Epithelial cell of esophagus (primary cell): ENCODE data around the gene RPGRIP1L.
A peak's percentile ranks its signal among the peaks of the same experiment; 100 is the strongest.

ENCODE experiments used
- DNase-seq: peaks from one replicate; pipeline ENCODE4 v3.0.0; 2010; ENCODE audit warnings: low read depth
- H3K4me3 ChIP-seq: 2 replicates; pipeline ENCODE4 v1.5.1; 2011; ENCODE audit warnings: mild to moderate bottlenecking, low read length, control low read depth
- TF ChIP-seq, protein P1 (sequence below): IDR thresholded peaks from 2 replicates; pipeline ENCODE4 v1.5.1; 2011; ENCODE audit warnings: low read depth, mild to moderate bottlenecking, low read length, control low read depth, inconsistent platforms; ENCODE audit not compliant: insufficient read depth; ENCODE audit errors: missing control alignments

Gene RPGRIP1L

DNA sequence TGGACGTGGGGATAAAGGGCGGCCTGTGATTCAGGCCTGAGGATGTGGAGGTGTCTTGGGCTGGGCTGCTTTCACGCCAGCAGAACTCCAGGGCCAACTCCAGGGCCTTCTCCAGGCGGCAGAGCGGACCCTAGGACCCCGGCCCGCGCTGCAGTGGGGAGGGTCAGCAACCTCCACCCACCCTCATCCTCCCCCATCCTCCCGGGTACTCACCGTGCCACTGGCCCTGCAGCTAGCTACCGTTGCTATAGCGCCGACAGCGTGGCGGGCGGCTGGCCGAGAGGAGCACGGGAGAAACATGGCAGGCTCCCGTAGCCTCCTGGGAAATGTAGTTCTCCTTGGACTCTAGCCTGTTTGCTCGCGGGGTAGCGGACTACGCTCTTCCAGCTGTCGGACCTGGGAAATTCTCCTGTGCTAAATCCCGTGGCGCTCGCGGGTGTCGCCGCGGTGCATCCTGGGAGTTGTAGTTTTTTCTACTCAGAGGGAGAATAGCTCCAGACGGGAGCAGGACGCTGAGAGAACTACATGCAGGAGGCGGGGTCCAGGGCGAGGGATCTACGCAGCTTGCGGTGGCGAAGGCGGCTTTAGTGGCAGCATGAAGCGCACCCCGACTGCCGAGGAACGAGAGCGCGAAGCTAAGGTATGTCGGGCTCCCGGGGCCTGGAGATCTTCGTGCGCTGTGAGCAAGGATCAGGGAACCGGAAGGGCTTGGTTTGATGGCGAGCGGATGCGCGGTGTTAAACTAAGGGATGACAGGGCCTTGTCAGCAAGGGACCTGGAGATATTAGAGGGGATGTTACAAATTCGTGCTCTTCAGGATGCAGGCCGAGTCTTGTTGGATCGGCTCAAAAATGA lies at the start of gene RPGRIP1L, which contains the start of gene FTO:
TSS of gene RPGRIP1L (minus strand) at position 270 of the 855 bp plus-strand sequence. CDS start 3,136 bp downstream, outside the sequence.
TSS of gene FTO (plus strand) at position 567 of the 855 bp plus-strand sequence.
- TF ChIP-seq, protein P1, sequence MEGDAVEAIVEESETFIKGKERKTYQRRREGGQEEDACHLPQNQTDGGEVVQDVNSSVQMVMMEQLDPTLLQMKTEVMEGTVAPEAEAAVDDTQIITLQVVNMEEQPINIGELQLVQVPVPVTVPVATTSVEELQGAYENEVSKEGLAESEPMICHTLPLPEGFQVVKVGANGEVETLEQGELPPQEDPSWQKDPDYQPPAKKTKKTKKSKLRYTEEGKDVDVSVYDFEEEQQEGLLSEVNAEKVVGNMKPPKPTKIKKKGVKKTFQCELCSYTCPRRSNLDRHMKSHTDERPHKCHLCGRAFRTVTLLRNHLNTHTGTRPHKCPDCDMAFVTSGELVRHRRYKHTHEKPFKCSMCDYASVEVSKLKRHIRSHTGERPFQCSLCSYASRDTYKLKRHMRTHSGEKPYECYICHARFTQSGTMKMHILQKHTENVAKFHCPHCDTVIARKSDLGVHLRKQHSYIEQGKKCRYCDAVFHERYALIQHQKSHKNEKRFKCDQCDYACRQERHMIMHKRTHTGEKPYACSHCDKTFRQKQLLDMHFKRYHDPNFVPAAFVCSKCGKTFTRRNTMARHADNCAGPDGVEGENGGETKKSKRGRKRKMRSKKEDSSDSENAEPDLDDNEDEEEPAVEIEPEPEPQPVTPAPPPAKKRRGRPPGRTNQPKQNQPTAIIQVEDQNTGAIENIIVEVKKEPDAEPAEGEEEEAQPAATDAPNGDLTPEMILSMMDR: no peak
- peak; percentile 99 for DNase-seq
- peak within 1 kb of the TSS; percentile 96 for H3K4me3 ChIP-seq

DNA sequence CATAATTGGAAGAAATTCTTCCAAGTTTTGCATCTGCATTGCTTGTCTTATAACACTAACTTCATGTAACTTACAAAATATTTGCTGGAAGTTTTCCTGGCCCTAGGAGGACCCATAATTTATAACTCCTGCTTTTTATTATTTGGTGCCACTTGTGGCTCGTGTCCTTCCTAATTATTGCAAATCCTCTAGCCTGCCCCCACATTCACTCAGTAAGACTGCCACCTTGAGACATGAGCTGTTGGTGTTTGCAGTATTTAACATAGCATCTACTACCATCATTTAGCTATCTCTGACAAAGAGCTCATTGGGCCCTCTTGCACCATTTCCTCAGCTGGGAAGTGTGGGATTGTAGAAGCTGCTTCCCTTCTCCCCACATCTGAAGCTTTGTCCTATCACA lies 49.8 kb upstream of the RPGRIP1L start:
- no peak overlapping the region for H3K4me3 ChIP-seq
- no peak for DNase-seq
- TF ChIP-seq, protein P1: no peak

DNA sequence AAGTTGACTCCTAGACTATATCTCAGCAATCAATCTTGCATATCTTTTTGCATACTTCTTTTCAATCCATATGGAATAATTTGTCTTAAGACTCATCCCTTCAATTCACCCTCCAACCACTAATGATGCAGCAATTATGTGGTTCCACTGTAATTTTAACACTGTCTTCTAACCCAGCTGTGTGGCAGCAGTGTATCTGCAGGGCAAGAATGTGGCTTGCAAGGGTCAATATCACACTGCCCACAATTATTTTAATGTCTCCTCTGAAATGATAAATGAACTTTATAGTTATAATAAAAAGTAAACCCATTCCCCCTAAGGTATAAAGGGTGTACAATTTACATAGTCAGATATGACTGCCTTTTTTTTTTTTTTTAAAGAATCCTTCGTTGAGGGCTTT lies 48.9 kb upstream of the RPGRIP1L start:
- DNase-seq: no peak
- H3K4me3 ChIP-seq: no peak overlapping the region
- TF ChIP-seq, protein P1: no peak

DNA sequence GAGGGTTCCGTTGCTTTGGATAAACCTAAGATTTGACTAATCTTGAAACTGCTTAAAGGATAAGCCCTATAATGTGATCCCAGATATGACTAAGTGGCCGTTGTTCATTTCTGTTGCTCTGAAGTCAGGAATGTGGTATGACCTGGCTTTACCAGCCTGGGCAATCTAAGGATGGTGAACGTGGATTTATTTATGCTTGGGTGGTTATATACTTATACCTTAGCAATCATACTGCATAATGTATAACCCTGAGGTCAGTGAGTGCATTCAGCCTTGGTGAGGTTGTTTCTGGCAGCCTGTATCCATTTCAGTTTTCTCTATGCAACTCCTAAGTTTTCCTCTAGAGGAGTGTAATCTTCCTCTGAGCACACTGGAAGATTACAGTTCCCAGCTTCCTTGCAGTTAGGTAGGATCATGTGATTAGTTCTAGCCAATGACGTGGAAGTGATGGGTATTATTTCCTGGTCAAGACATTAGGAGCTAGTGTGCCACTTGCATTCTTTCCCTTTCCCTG lies 42.2 kb upstream of the RPGRIP1L start:
- H3K4me3 ChIP-seq: peak overlapping the region; percentile 25
- TF ChIP-seq, protein P1: peak; percentile 52
- DNase-seq: peak; percentile 90

DNA sequence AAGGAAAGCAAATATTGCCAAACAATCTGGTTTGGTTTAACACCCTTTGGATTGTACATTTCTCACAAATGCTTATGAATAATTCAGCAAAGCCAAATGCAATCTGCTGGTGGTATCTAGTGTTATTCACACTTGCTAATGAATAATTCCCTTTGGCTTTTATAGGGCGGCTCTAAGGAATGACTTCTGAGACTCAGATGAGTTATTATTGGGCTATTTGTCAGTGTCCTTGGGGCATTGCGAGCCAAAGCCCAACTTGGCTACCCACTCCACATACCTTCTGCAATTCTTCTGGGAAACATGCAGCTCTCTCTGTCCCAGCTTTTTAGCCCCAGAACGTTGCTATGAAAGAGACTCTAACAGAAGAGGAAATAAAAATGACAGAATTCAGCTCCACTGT lies 41.4 kb upstream of the RPGRIP1L start:
- no peak overlapping the region for H3K4me3 ChIP-seq

DNA sequence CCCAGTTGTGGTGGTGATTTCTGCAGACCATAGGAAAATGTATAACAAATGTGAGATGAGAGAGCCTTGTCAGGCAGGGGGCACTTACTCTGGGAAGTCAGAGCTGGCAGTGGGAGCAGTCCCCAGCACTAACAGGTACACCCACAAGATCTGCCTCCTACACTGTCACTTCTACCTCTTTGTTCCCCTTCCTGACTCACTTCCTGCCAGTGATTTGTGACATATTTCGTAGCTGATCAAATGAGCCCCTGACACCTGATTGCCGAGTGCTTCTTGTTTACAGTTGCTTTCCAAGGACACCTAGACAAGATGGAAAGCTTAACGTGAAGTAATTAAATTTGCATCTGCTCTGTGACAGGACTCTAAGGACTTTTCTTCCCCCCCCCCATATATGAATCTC lies 40.8 kb upstream of the RPGRIP1L start:
- no peak overlapping the region for H3K4me3 ChIP-seq
- peak; percentile 27 for DNase-seq
- TF ChIP-seq, protein P1: no peak

More for the DNA sequence above, 41.4 kb upstream of the RPGRIP1L start:
- DNase-seq: peak; percentile 87
- TF ChIP-seq, protein P1: no peak
